SH-SY5Y (cell line): ENCODE data around the gene PRKG1.

Experiments used
- GATA2 ChIP-seq: IDR thresholded peaks from 2 replicates; pipeline ENCODE4 v1.6.1; 2011; ENCODE audit warnings: mild to moderate bottlenecking, low read depth, low read length
- GATA3 ChIP-seq: IDR thresholded peaks from 2 replicates; pipeline ENCODE4 v1.6.1; 2011; ENCODE audit warnings: low read depth, mild to moderate bottlenecking, low read length, moderate library complexity

DNA sequence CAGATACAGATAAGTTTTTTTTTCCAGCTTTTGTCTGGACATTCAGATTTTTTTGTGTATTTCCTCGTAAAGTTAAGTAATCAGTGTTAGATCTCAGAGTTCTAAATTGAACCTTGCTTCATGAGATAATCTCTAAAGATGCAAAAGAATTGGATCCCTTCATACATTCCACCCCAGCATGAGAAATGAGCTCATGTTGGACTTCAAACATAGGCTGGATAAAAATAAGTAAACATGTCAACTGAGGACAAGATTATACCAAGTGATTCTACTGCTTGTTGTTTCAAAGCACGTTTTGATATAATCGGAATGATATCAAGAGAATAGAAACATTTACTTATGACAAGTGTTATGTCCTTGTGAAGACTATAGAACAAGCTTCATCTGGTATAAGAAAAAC, 1122.8 kb downstream of the PRKG1 start:
- TF ChIP-seq GATA3: no peak
- no peak for TF ChIP-seq GATA2
